ENCODE results near the gene PKN1. TPM values are rescaled to one million over a fixed set of nuclear protein-coding genes. Genes with fewer than 3 reads are reported as not detected.
A peak's percentile ranks its signal among the peaks of the same experiment; 100 is the strongest.

PKN1 gene
- total and polyA plus RNA-seq, 8 donors, result 50.5 to 91.5 (median 64.2) TPM

DNA sequence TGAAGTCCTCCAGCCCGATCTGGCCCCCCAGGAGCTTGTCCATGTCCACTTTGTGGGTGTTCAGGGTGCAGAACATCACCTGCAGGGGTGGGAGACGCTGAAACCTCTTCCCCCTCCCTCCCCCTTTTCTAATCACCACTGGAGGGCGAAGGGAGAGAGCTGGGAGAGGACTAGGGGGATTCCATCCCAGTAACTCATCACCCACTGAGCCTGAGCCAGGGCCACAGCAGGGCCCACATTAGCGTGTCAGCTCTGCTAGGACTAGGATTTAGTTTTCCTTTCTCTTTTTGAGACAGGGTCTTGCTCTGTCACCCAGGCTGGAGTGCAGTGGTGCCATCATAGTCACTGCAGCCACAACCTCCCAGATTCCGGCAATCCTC, 47.6 kb downstream of the PKN1 start:
- TF ChIP-seq, protein P1, sequence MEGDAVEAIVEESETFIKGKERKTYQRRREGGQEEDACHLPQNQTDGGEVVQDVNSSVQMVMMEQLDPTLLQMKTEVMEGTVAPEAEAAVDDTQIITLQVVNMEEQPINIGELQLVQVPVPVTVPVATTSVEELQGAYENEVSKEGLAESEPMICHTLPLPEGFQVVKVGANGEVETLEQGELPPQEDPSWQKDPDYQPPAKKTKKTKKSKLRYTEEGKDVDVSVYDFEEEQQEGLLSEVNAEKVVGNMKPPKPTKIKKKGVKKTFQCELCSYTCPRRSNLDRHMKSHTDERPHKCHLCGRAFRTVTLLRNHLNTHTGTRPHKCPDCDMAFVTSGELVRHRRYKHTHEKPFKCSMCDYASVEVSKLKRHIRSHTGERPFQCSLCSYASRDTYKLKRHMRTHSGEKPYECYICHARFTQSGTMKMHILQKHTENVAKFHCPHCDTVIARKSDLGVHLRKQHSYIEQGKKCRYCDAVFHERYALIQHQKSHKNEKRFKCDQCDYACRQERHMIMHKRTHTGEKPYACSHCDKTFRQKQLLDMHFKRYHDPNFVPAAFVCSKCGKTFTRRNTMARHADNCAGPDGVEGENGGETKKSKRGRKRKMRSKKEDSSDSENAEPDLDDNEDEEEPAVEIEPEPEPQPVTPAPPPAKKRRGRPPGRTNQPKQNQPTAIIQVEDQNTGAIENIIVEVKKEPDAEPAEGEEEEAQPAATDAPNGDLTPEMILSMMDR (IDR thresholded peaks at IDR 0.05), result no peak
- WGBS, 2 donors, result 90% methylated on average over 5 of the region's 5 CpGs
- no peaks in the 10 kb centered on the region for H3K9me3 ChIP-seq
- no peak for ATAC-seq
- no peaks in the 10 kb centered on the region for H3K4me1 ChIP-seq
- intact Hi-C loops (cut with DNase I), result no loop called here
- no peak overlapping the region for H3K4me3 ChIP-seq
- no peak overlapping the region for H3K27ac ChIP-seq
- DNase-seq, result no peak
- no peaks in the 10 kb centered on the region for H3K27me3 ChIP-seq
- FAIRE-seq, result no peak
- H3K36me3 ChIP-seq, result no peaks in the 10 kb centered on the region

DNA sequence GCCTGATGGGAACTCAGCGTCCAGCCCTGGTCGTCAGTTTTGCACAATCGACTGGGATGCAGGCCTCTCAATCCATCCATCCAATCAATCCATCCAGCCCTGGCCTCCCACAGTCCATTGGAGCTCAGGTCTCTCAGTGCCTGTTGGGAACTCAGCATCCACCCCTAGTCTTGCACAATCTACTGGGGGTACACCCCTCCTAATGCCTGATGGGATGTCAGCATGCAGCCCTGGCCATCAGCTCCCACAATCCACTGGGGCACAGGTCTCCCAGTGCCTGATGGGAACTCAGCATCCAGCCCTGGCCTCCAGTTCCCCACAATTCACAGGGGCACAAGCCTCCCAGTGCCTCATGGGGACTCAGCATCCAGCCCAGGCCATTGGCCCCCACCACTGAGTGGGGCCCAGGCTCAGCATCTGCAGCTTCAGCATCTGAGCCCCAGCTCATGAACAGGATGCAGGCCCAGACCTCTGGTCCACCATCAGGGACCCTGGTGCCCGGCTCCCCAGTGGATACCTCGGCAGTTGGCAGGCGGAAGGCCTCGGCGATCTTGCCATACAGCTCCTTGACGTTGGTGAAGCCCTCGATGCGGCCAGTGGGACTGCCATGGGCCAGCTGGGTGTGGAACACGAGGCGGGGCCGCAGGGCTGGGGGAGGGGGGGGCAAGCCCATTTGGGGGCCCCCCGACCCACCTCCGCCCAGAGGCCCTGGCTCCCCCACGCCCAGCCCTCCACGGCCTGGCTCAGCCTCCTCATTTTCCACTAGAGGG, 49.3 kb downstream of the PKN1 start:
- ATAC-seq, result no peak
- intact Hi-C loops (cut with DNase I), result no loop called here
- TF ChIP-seq, protein P1 (IDR thresholded peaks at IDR 0.05), result no peak
- Histone ChIP-seq H3K4me1 (no peaks in the 10 kb centered on the region), H3K27ac (no peak overlapping the region), H3K9me3 (no peaks in the 10 kb centered on the region), H3K27me3 (no peaks in the 10 kb centered on the region), H3K4me3 (no peak overlapping the region), H3K36me3 (no peaks in the 10 kb centered on the region)
- WGBS, 2 donors, result 92 to 97% methylated on average over 18 of the region's 18 CpGs
- DNase-seq, result peak in 1 of 6 donors; percentile 60
- no peak for FAIRE-seq

DNA sequence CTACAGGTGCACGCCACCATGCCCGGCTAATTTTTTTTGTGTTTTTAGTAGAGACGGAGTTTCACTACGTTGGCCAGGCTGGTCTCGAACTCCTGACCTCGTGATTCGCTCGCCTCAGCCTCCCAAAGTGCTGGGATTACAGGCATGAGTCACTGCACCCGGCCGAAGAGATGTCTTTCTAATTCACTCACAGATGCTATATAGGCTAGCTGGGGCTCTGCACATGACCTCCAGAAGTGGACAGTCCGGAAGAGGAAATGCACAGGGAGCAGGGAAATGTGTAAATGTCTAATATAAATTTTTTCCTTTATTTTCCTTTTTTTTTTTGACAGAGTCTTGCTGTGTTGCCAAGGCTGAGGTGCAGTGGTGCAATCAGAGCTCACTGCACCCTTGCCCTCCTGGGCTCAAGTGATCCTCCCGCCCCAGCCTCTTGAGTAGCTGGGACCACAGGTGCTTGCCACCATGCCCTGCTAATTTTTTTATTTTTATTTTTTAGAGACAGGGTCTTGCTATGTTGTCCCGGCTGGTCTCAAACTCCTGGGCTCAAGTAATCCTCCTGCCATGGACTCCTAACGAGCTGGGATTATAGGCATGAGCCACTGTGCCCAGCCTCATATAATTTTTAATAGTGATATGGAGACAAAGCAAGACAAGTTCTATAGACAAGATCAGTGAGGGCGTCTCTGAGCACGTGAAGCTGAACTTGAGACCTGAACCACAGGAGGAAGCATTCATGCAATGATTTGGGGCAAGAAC, 54.4 kb downstream of the PKN1 start:
- no peak for ATAC-seq
- intact Hi-C loops (cut with DNase I), result no loop called here
- no peaks in the 10 kb centered on the region for H3K4me1 ChIP-seq
- no peak overlapping the region for H3K4me3 ChIP-seq
- peaks cover 0 to 5% (median 0%) of the 10 kb centered on the region in 3 donors for H3K36me3 ChIP-seq
- H3K27ac ChIP-seq, result no peak overlapping the region
- FAIRE-seq, result no peak
- WGBS, 2 donors, result 96% methylated on average over 16 of the region's 16 CpGs
- H3K9me3 ChIP-seq, result no peaks in the 10 kb centered on the region
- no peak for DNase-seq
- H3K27me3 ChIP-seq, result no peaks in the 10 kb centered on the region
- TF ChIP-seq, protein P1 (IDR thresholded peaks at IDR 0.05), result no peak

DNA sequence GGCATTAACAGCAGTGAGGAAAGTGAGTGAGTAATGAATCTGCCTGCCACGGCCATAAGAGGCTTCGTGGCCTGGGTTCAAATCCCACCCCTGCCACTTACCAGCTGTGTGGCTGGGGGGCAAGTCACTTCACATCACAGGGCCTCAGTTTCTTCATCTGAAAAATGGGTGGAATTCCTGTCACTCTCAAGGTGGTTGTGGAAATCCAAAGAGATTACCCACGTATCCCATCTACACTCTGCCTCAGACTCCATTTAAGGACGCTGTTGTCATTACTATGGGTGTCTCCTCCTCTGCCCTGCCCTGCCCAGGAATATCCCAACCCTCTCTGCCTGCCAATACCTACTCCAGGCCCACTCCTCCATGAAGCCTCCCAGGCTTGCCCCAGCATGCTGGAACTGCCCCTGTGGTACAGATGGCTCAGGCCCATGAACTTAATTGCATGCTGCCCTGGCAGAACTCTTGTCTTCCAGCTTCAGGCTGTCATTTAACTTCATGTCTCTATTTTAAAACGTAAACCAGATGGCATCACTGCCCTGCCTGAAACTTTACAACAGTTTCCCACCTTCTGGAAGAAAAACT, 59.7 kb downstream of the PKN1 start:
- FAIRE-seq, result no peak
- intact Hi-C loops (cut with DNase I), result no loop called here
- H3K4me1 ChIP-seq, result peaks cover 0 to 5% (median 4%) of the 10 kb centered on the region in 3 donors
- no peaks in the 10 kb centered on the region for H3K27me3 ChIP-seq
- peaks cover 0 to 5% (median 0%) of the 10 kb centered on the region in 3 donors for H3K36me3 ChIP-seq
- TF ChIP-seq, protein P1 (IDR thresholded peaks at IDR 0.05), result no peak
- no peak overlapping the region for H3K4me3 ChIP-seq
- no peak for ATAC-seq
- WGBS, 2 donors, result 82 to 91% methylated on average over 5 of the region's 5 CpGs
- H3K27ac ChIP-seq, result no peak overlapping the region
- H3K9me3 ChIP-seq, result no peaks in the 10 kb centered on the region
- DNase-seq, result no peak

All from pancreas (tissue), 10 donors.